ACHN (cell line): Measurements from ENCODE around the gene TAAR5.
"Not testable (repeated sequence)": the region's sequence is repeated elsewhere in the genome, so short reads cannot be mapped to it uniquely, and the experiment has no call there.

Experiments
- DNase-seq: peaks from one replicate; pipeline ENCODE4 v3.0.0-alpha.2; 2015
- in situ Hi-C: cut with HindIII; loops from 2 replicates; pipeline ENCODE4 v1.10.0; 2017; ENCODE audit warnings: low sequenced_read_pairs, low pct_ligation_motif_present, low pct_unique_long_range_greater_than_20kb

TAAR5 gene

GRCh38 chr6:132589454-132589853 lies at the start of gene TAAR5:
TSS of gene TAAR5 (minus strand) at chr6:132589741. CDS start at chr6:132589686, 55 bp downstream.
- DNase-seq: no peak
- in situ Hi-C loops: no loop called here

- in situ Hi-C loops, DNase-seq: not testable (repeated sequence)
Observed at GRCh38 chr6:132637135-132637534, 47.6 kb upstream of the TAAR5 start.

- in situ Hi-C loops, DNase-seq: not testable (repeated sequence)
Observed at GRCh38 chr6:132635906-132636305, 46.4 kb upstream of the TAAR5 start.

DNA sequence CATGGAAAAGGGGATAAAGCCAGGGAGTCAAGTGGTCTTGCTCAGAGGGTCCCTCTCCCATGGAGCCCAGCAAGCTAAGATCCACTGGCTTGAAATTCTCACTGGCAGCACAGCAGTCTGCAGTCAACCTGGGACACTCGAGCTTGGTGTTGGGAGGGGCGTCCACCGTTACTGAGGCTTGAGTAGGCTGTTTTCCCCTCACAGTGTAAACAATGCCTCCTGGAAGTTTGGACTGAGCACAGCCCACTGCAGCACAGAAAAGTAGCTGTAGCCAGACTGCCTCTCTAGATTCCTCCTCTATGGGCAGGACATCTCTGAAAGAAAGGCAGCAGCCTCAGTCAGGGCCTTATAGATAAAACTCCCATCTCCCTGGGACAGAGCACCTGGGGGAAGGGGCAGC lies 45.7 kb upstream of the TAAR5 start:
- DNase-seq, in situ Hi-C loops: not testable (repeated sequence)

GRCh38 chr6:132634796-132635195 lies 45.3 kb upstream of the TAAR5 start:
- in situ Hi-C loops: no loop called here
- DNase-seq: no peak

DNA sequence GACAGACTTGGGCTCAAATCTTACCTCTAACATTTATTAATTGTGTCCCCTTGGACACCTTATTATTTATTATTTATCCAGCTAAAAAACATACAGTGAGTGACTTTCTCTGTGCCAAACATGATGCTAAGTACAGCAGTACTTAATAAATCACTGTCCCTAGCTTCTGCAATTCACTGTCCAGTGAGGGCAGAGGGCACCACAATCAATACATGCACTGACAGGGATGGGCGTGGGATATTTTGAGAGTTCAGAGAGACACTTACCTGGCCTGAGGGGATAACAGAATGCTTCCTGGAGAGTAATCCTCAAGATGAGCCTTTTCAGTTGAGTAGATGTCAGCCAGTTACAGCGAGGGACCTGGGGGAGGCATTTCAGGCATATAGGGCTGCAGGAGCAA lies 43.8 kb upstream of the TAAR5 start:
- in situ Hi-C loops: no loop called here
- DNase-seq: no peak

- in situ Hi-C loops: no loop called here
Observed at GRCh38 chr6:132624175-132624574, 34.6 kb upstream of the TAAR5 start, which contains the start of gene TAAR2. TSS of gene TAAR2 (minus strand) at chr6:132624275. CDS start at chr6:132624275, 0 bp downstream.

DNA sequence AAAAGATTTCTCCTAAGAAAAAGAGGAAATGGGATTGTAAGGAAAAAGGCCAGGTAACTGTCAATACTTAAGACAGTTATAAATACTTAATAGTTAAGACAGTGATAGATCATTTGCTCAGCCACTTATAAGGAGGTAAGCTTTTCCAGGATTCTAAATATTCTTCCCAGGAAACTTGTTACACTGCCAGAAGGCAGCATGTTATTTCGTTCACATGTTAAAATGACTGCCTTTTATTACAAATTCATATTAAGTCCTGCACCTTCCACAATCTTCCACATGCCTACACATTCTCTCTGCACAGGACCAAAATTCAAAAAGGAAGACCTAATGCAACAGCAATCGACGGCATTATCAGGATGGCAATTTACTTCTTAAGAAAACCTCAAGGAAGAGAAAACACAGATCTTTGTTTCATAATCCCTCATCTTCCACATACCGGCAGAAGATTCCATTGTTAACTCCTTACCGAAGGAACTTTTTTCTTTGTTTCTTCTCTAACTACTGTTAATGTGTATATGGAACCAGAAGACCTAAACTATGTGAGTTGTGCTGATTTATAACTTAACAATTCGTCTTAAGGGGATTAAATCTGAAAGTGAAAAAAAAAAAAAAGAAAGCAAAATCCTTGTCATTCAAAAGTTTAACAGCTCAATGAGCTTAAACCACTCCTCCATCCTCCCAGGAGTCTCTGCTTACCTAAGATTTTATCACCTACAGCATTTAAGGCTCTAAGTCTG lies 33.7 kb upstream of the TAAR5 start:
- in situ Hi-C loops: no loop called here
- DNase-seq: no peak

More at GRCh38 chr6:132624175-132624574, 34.6 kb upstream of the TAAR5 start, which contains the start of gene TAAR2:
- no peak for DNase-seq

GRCh38 chr6:132616677-132617076 lies 27.1 kb upstream of the TAAR5 start:
- DNase-seq: no peak
- in situ Hi-C loops: no loop called here

- DNase-seq: peak; percentile 2
Observed at GRCh38 chr6:132614554-132614953, 25.0 kb upstream of the TAAR5 start.

DNA sequence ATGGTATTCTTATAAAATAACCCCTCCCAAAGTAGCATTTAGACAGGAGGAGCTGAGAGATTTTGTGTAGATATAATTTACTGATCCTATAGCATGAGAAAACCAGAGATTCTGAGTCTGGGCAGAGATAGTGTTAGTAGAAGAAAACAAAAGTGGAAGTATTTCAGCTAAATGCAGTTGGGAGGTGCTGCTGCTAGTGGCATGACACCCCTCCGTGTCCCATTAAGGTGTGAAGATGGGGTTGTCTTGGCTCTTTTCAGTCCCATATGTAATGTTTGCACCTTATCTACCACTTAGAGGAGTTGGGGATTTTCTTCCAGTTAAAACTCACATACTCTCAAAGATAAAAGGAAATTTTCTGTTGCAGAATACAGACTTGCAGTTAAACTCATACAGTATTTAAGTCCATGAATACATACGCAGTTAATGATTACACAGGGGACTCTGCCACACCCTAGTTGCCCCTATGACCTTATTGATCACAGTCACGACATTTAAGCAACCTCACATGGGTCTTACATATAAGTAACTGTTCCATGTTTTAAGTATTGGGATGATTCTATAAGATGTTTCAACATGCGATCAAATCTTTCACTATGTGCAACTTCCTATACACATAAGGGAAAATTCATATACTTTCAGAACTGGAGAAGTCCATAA lies 23.0 kb upstream of the TAAR5 start:
- in situ Hi-C loops: no loop called here
- no peak for DNase-seq

More at GRCh38 chr6:132614554-132614953, 25.0 kb upstream of the TAAR5 start:
- in situ Hi-C loops: no loop called here

DNA sequence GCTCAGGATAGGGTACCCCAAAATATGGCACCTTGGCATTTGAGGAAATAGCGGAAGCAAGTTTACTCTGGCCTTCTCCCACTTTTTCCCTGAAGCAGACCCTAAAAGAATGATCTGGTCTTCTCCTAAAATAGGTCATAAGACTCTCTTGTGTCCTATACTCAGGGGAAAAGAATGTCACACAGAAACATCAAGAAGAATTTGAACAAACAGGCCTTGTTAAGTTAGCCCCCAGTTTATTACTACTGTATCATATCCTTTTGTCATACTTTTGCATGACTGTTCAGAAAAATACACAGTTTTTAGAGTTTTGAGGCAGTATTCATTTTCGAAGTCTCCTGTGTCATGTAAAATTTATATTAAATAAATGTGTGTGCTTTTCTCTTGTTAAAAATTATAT lies 22.1 kb upstream of the TAAR5 start:
- in situ Hi-C loops: no loop called here
- no peak for DNase-seq

GRCh38 chr6:132607544-132608233 lies 18.1 kb upstream of the TAAR5 start:
- in situ Hi-C loops: no loop called here
- DNase-seq: peak; percentile 48

DNA sequence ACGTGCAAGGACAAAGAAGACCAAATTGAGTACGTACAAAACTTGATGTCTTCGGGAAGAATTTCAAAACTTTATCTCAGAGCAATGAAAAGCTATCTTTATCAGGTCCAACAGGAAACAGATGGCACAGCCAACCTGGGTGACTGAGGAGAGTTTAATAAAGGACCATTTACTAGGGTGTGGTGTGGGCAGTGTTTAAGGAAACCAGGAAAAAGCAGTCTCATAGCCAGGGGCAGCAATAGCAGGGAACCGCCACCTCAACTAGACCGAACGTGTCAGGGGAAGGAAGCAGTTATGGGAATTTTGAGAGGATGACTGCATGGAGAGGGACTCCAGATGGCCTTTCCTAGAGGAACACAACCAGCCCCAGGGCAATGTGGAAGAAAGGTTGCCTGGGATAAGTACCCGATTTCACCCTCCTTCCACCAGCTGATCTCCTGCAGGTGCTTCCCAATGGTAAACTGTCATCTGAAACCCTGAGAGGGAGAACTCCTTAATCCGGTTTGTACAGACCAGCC lies 15.2 kb upstream of the TAAR5 start:
- in situ Hi-C loops: no loop called here
- no peak for DNase-seq

GRCh38 chr6:132600900-132601299 lies 11.4 kb upstream of the TAAR5 start:
- in situ Hi-C loops, DNase-seq: not testable (repeated sequence)

- in situ Hi-C loops: no loop called here
- peak; percentile 41 for DNase-seq
Observed at GRCh38 chr6:132598473-132598872, 8.9 kb upstream of the TAAR5 start.

- DNase-seq: no peak
- in situ Hi-C loops: no loop called here
Observed at GRCh38 chr6:132596201-132596600, 6.7 kb upstream of the TAAR5 start.

GRCh38 chr6:132592855-132593254 lies 3.3 kb upstream of the TAAR5 start:
- in situ Hi-C loops: no loop called here
- no peak for DNase-seq

DNA sequence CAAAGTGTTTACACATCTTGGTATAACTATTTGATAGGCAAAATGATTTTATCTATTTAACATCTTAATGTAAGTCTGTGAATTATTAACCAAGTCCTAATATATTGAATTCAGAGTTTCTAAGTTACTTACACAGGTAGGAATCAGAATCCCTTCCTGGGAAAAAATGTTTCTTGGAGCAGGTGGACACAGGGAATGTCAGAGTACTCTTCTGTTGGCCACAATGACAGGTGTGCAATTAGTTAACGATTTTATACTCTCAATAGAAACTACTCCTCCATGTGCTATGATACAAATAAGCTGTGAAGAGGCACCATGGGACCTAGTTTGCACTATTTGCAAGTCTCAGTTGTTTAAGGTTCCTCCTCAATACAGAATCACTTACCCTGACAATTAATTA lies 821 bp upstream of the TAAR5 start:
- in situ Hi-C loops: no loop called here
- no peak for DNase-seq
